Muscle layer of colon (tissue), 2 donors: Measurements from ENCODE around the gene CTNNBL1.

Source experiments
- H3K27ac ChIP-seq: one replicate; pipeline ENCODE4 v1.7.0; 2013; ENCODE audit warnings: low read depth, mild to moderate bottlenecking, low read length, moderate library complexity
- H3K27me3 ChIP-seq, 2 donors: one replicate each; pipeline ENCODE4 v1.7.0; 2013; ENCODE audit warnings: low read length in 2 of 2, mild to moderate bottlenecking in 2 of 2; ENCODE audit not compliant: insufficient read depth in 2 of 2, control insufficient read depth in 1 of 2
- H3K36me3 ChIP-seq: one replicate; pipeline ENCODE4 v1.7.0; 2013; ENCODE audit warnings: mild to moderate bottlenecking, low read length; ENCODE audit not compliant: insufficient read depth
- H3K4me1 ChIP-seq: one replicate; pipeline ENCODE4 v1.7.0; 2013; ENCODE audit warnings: mild to moderate bottlenecking, low read length; ENCODE audit not compliant: insufficient read depth
- H3K4me3 ChIP-seq, 2 donors: one replicate each; pipeline ENCODE4 v1.7.0; 2013; ENCODE audit warnings: low read length in 2 of 2, low read depth in 1 of 2, mild to moderate bottlenecking in 1 of 2, moderate library complexity in 1 of 2
- H3K9ac ChIP-seq: one replicate; pipeline ENCODE4 v1.7.0; 2013; ENCODE audit warnings: low read length
- H3K9me3 ChIP-seq: one replicate; pipeline ENCODE4 v1.7.0; 2013; ENCODE audit warnings: mild to moderate bottlenecking, low read length
- donor health status: abdominal sarcoma.
- donor health status: Adenocarcinoma of cecum.

The CTNNBL1 gene

GRCh38 chr20:37903317-37904007, 209.6 kb downstream of the CTNNBL1 start:
- Histone ChIP-seq H3K27me3 (peaks cover 0 to 7% of the 10 kb centered on the region in 2 donors), H3K9ac (no peak overlapping the region), H3K4me3 (peak overlapping the region in 1 of 2 donors; percentile 50), H3K36me3 (no peaks in the 10 kb centered on the region), H3K9me3 (no peaks in the 10 kb centered on the region), H3K4me1 (peaks cover 18% of the 10 kb centered on the region), H3K27ac (no peak overlapping the region)

DNA sequence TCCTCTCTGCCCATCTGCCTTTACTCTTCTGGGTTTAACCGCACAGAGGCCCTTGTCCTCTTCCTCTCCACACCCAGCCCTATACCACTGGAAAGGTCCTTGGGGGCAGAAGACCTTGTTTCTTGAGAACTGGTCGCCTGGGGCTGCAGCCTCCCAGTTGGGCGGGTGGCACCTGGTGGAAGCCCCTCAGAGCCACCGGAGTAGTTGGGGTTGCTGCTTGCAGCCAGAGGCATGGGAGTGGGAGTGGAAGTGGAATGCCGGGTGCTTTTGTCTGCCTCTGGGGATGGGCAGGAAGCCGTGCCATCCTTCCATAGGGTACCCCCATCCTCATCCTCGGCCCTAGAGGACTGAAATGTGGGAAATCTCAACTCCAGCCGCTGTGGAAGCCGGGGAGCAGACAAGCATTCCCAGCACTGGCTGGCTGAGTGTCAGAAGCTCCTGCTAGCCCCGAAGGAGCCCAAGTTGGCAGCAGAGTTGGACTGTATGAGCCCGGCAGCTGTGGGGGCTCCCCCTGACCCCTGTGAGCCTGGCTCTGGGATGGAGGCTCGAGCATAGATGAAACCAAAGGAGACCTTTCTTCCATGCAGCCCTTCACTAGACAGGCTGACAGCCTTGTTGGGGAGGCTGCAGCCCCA, 210.3 kb downstream of the CTNNBL1 start:
- H3K9me3 ChIP-seq = no peaks in the 10 kb centered on the region
- H3K4me3 ChIP-seq = no peak overlapping the region
- H3K9ac ChIP-seq = no peak overlapping the region
- no peak overlapping the region for H3K27ac ChIP-seq
- no peaks in the 10 kb centered on the region for H3K36me3 ChIP-seq
- peaks cover 0 to 7% of the 10 kb centered on the region in 2 donors for H3K27me3 ChIP-seq
- peaks cover 14% of the 10 kb centered on the region for H3K4me1 ChIP-seq

DNA sequence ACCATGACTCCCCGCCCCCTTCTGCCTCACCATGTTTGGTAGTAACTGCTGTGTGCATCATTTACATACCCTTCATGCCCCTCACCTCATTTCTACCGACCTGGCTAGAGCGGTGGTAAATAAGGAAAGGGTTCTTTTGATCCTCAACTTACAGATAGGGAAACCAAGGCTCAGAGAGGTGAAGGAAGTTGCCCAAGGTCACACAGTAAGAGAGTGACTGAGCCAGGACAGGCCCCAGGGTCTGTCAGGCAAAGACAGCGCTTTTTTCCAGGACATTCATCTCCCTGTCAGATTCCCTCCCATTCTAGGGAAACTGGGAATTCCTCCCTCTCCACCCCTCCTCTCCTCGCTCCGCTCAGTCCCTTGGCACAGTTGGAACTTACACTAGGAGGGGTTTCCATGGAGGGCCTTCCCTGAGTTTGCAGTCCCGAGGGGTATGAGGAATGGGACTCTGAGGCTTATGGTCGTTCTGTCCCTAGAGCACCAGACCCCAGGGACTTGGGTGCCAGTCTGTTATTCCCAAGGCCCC, 211.1 kb downstream of the CTNNBL1 start:
- no peak overlapping the region for H3K9ac ChIP-seq
- no peaks in the 10 kb centered on the region for H3K9me3 ChIP-seq
- no peak overlapping the region for H3K4me3 ChIP-seq
- H3K27ac ChIP-seq = no peak overlapping the region
- no peaks in the 10 kb centered on the region for H3K36me3 ChIP-seq
- peaks cover 11% of the 10 kb centered on the region for H3K4me1 ChIP-seq
- H3K27me3 ChIP-seq = peaks cover 0 to 7% of the 10 kb centered on the region in 2 donors

GRCh38 chr20:37905671-37906613, 212.1 kb downstream of the CTNNBL1 start:
- H3K4me1 ChIP-seq = peaks cover 11% of the 10 kb centered on the region
- H3K9me3 ChIP-seq = no peaks in the 10 kb centered on the region
- no peaks in the 10 kb centered on the region for H3K36me3 ChIP-seq
- H3K27me3 ChIP-seq = peaks cover 0 to 7% of the 10 kb centered on the region in 2 donors
- H3K27ac ChIP-seq = no peak overlapping the region
- no peak overlapping the region for H3K4me3 ChIP-seq
- H3K9ac ChIP-seq = no peak overlapping the region

- Histone ChIP-seq H3K9ac (no peak overlapping the region), H3K27ac (no peak overlapping the region), H3K27me3 (peaks cover 0 to 7% of the 10 kb centered on the region in 2 donors), H3K4me3 (no peak overlapping the region), H3K36me3 (no peaks in the 10 kb centered on the region), H3K4me1 (peaks cover 16% of the 10 kb centered on the region), H3K9me3 (no peaks in the 10 kb centered on the region)
These were observed 213.5 kb downstream of the CTNNBL1 start for GRCh38 chr20:37907330-37907676.

DNA sequence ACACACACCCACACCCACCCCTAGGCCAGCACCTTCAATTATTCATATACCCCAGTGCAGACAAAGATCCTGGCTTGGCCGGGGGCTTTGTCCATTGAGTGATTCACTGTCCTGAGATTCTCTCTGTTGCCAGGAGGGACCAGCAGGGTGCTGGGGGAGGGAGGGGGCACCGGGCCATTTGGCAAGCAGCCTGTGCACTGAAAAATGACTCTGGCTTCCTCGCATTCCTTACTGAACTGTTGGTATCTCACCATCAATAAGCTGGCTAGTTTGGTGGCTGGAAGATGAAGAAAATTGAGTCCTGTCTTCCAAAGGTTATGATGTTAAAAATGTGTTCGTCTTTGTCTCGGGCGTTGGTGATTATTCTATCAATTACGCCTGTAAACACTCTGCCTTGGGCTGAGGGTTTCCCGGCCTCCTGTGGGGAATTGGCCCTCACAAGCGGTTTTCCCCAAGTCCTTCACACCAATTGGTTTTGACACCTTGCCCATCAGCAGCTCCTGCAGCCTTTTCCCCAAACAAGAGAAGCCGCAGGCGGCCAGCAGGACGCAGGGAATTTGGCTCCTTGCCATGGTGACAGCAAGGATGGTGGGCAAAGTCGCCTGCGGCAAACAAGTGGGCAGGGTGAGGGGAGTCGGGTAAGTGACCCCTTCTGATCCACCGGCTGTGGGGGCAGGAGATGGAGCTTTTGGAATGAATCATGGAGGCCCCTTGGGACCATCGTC, 214.0 kb downstream of the CTNNBL1 start:
- H3K4me3 ChIP-seq = no peak overlapping the region

GRCh38 chr20:37911261-37911660, 217.4 kb downstream of the CTNNBL1 start:
- no peaks in the 10 kb centered on the region for H3K36me3 ChIP-seq
- H3K4me1 ChIP-seq = peaks cover 28% of the 10 kb centered on the region
- H3K27me3 ChIP-seq = peaks cover 4 to 5% of the 10 kb centered on the region in 2 donors
- H3K9me3 ChIP-seq = no peaks in the 10 kb centered on the region
- no peak overlapping the region for H3K27ac ChIP-seq
- H3K4me3 ChIP-seq = no peak overlapping the region
- no peak overlapping the region for H3K9ac ChIP-seq

More for the DNA sequence above, 214.0 kb downstream of the CTNNBL1 start:
- no peaks in the 10 kb centered on the region for H3K9me3 ChIP-seq
- H3K36me3 ChIP-seq = no peaks in the 10 kb centered on the region
- H3K4me1 ChIP-seq = peaks cover 15% of the 10 kb centered on the region
- peaks cover 0 to 7% of the 10 kb centered on the region in 2 donors for H3K27me3 ChIP-seq
- H3K27ac ChIP-seq = no peak overlapping the region
- no peak overlapping the region for H3K9ac ChIP-seq

- no peaks in the 10 kb centered on the region for H3K9me3 ChIP-seq
- H3K4me1 ChIP-seq = peaks cover 30% of the 10 kb centered on the region
- no peak overlapping the region for H3K27ac ChIP-seq
- H3K9ac ChIP-seq = no peak overlapping the region
- H3K36me3 ChIP-seq = no peaks in the 10 kb centered on the region
- H3K4me3 ChIP-seq = no peak overlapping the region
- peaks cover 4 to 5% of the 10 kb centered on the region in 2 donors for H3K27me3 ChIP-seq
These were observed 218.0 kb downstream of the CTNNBL1 start for GRCh38 chr20:37911838-37912281.

GRCh38 chr20:37912874-37913273, 219.0 kb downstream of the CTNNBL1 start:
- no peaks in the 10 kb centered on the region for H3K9me3 ChIP-seq
- H3K4me1 ChIP-seq = peaks cover 30% of the 10 kb centered on the region
- H3K27me3 ChIP-seq = peaks cover 4 to 5% of the 10 kb centered on the region in 2 donors
- no peak overlapping the region for H3K4me3 ChIP-seq
- H3K9ac ChIP-seq = no peak overlapping the region
- H3K36me3 ChIP-seq = no peaks in the 10 kb centered on the region
- H3K27ac ChIP-seq = no peak overlapping the region

DNA sequence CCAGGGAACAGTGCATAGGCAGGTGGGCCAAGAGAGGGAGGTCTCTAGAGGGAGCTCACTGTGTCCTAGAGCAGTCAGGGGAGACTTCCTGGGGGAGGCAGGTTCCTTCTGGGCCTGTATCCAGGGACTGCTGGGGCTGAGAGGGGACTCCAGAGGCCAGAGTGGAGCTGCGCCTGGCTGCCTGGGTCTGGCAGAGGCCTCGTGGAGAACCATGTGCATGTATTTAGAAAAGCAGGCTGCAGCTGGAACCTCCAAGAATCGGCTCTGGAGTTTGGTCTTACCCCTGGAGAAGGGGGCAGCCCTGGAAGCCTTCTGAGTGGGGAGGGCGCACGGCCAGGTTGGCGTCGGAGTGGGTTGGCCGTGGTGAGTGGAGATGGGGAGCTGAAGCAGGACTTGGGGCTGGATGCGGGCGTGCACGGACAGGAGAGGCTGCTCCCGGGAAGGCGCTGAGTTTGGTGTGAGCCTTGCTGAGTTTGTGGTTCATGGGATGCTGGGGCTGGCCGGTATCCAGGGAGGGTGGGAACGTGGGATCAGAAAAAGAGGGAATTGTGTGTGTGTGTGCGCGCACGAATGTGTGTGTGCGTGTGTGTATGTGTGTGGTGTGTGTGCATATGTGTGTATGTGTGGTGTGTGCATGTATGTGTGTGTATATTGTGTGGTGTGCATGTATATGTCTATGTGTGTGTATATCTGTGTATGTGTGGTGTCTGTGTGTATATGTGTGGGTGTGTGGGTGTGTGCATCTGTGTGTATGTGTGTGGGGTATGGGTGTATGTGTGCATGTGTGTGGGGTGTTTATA, 219.9 kb downstream of the CTNNBL1 start:
- Histone ChIP-seq H3K36me3 (no peaks in the 10 kb centered on the region), H3K4me3 (no peak overlapping the region), H3K27me3 (peaks cover 4 to 5% of the 10 kb centered on the region in 2 donors), H3K9me3 (no peaks in the 10 kb centered on the region), H3K9ac (no peak overlapping the region), H3K4me1 (peaks cover 31% of the 10 kb centered on the region), H3K27ac (no peak overlapping the region)
